H1 (cell line): ENCODE measurements around the gene C1RL. TPM values are rescaled to one million over a fixed set of nuclear protein-coding genes. Genes with fewer than 3 reads are reported as not detected.

Experiments
- CTCF ChIA-PET: fragments of 300-600 bp; sonication (Branson Sonifier 250); formaldehyde crosslinking; loops from one replicate; lab custom pipeline; 2021; ENCODE audit not compliant: partially characterized antibody; lab: Charles Lee
- POLR2A ChIA-PET: fragments of 300-600 bp; sonication (Branson Sonifier 250); formaldehyde crosslinking; loops from one replicate; lab custom pipeline; 2021; ENCODE audit warnings: inconsistent platforms; ENCODE audit not compliant: partially characterized antibody; lab: Charles Lee
- DNase-seq, 2 experiments: peaks; one replicate each; pipeline versions ENCODE4 v3.0.0 to v3.0.0-alpha.2; 2010 to 2022; ENCODE audit warnings: low spot score in 2 of 2, low read depth in 1 of 2, mixed read lengths in 1 of 2
- FAIRE-seq: peaks from 2 replicates; lab custom pipeline; 2011; peaks lifted over from hg19 to GRCh38; lab: Jason Lieb, UNC
- H2AFZ ChIP-seq: 2 replicates; pipeline ENCODE4 v1.8.1; 2012; ENCODE audit warnings: low read length, inconsistent platforms
- H2AK5ac ChIP-seq: 2 replicates; pipeline ENCODE4 v1.6.1; 2013; ENCODE audit warnings: low read depth, low read length
- H2BK120ac ChIP-seq: replicated peaks from 2 replicates; pipeline ENCODE3; 2013; ENCODE audit warnings: low read depth, low read length, inconsistent platforms
- H2BK12ac ChIP-seq: 2 replicates; pipeline ENCODE4 v1.6.1; 2013; ENCODE audit warnings: low read depth, low read length
- H2BK15ac ChIP-seq: 2 replicates; pipeline ENCODE4 v1.6.1; 2013; ENCODE audit warnings: low read length
- H2BK20ac ChIP-seq: 2 replicates; pipeline ENCODE4 v1.6.1; 2013; ENCODE audit warnings: low read length
- H2BK5ac ChIP-seq: 2 replicates; pipeline ENCODE4 v1.6.1; 2013; ENCODE audit warnings: low read depth, low read length
- H3K14ac ChIP-seq: 2 replicates; pipeline ENCODE4 v1.6.1; 2013; ENCODE audit warnings: inconsistent platforms; ENCODE audit not compliant: insufficient read length
- H3K18ac ChIP-seq: 2 replicates; pipeline ENCODE4 v1.6.1; 2013; ENCODE audit warnings: low read length; ENCODE audit errors: extremely low read depth
- H3K23ac ChIP-seq: 2 replicates; pipeline ENCODE4 v1.6.1; 2013; ENCODE audit warnings: inconsistent platforms; ENCODE audit not compliant: insufficient read length
- H3K23me2 ChIP-seq: 2 replicates; pipeline ENCODE4 v1.6.1; 2013; ENCODE audit warnings: low read depth, low read length
- H3K27ac ChIP-seq: 2 replicates; pipeline ENCODE4 v1.6.1; 2011; ENCODE audit warnings: low read depth, low read length, inconsistent platforms
- H3K27me3 ChIP-seq, 4 experiments: replicated peaks in 1 of 4; 1 replicate in 1 of 4; 2 replicates in 3 of 4; pipeline versions ENCODE4 v1.6.1 to v1.8.1; 2011 to 2013; ENCODE audit warnings: low read length in 3 of 4, mild to moderate bottlenecking in 3 of 4, inconsistent platforms in 2 of 4, mixed read lengths in 2 of 4, moderate library complexity in 1 of 4; ENCODE audit not compliant: control insufficient read depth in 3 of 4, insufficient read depth in 3 of 4; ENCODE audit errors: extremely low read depth in 1 of 4
- H3K36me3 ChIP-seq, 4 experiments: 2 replicates each; pipeline versions ENCODE4 v1.6.1 to v1.8.1; 2011 to 2013; ENCODE audit warnings: mild to moderate bottlenecking in 4 of 4, low read length in 3 of 4, moderate library complexity in 2 of 4, control low read depth in 1 of 4, inconsistent platforms in 1 of 4; ENCODE audit not compliant: insufficient read depth in 4 of 4, control insufficient read depth in 2 of 4
- H3K4ac ChIP-seq: replicated peaks from 2 replicates; pipeline ENCODE3; 2013; ENCODE audit warnings: low read length, low read depth, mixed read lengths, inconsistent platforms; ENCODE audit not compliant: insufficient read length
- H3K4me1 ChIP-seq, 4 experiments: replicated peaks in 1 of 4; 1 replicate in 1 of 4; 2 replicates in 3 of 4; pipeline versions ENCODE4 v1.6.1 to v1.8.1; 2011 to 2013; ENCODE audit warnings: low read length in 3 of 4, inconsistent platforms in 2 of 4, mixed read lengths in 1 of 4; ENCODE audit not compliant: insufficient read depth in 4 of 4, control insufficient read depth in 3 of 4
- H3K4me2 ChIP-seq, 2 experiments: 2 replicates each; pipeline versions ENCODE4 v1.6.1 to v1.8.1; 2011 to 2013; ENCODE audit warnings: low read depth in 2 of 2, low read length in 2 of 2, control low read depth in 1 of 2, inconsistent platforms in 1 of 2, mild to moderate bottlenecking in 1 of 2; ENCODE audit not compliant: insufficient read depth in 1 of 2
- H3K4me3 ChIP-seq, 4 experiments: fragments of 200-600, 300-600 bp in 1 of 4; sonication (generic), shearing (Covaris generic), sonication (Bioruptor Twin) in 1 of 4; 2 replicates each; pipeline versions ENCODE4 v1.5.1 to v1.8.1; 2011 to 2016; ENCODE audit warnings: low read length in 4 of 4, low read depth in 3 of 4, control low read depth in 2 of 4, inconsistent platforms in 2 of 4, mild to moderate bottlenecking in 2 of 4, mixed read lengths in 1 of 4, moderate library complexity in 1 of 4; ENCODE audit not compliant: insufficient read depth in 2 of 4; ENCODE audit errors: extremely low read depth in 1 of 4
- H3K56ac ChIP-seq: replicated peaks from 2 replicates; pipeline ENCODE3; 2013; ENCODE audit warnings: low read depth, mild to moderate bottlenecking, mixed read lengths, low read length, inconsistent platforms; ENCODE audit not compliant: insufficient read length
- H3K79me1 ChIP-seq: 2 replicates; pipeline ENCODE4 v1.6.1; 2013; ENCODE audit warnings: low read depth, low read length, control low read depth
- H3K79me2 ChIP-seq, 2 experiments: 2 replicates each; pipeline versions ENCODE4 v1.6.1 to v1.8.1; 2012 to 2013; ENCODE audit warnings: low read length in 2 of 2, mild to moderate bottlenecking in 2 of 2, inconsistent platforms in 1 of 2; ENCODE audit not compliant: insufficient read depth in 2 of 2, control insufficient read depth in 1 of 2
- H3K9ac ChIP-seq, 4 experiments: replicated peaks in 1 of 4; 1 replicate in 1 of 4; 2 replicates in 3 of 4; pipeline versions ENCODE4 v1.6.1 to v1.8.1; 2011 to 2013; ENCODE audit warnings: low read depth in 3 of 4, low read length in 3 of 4, control low read depth in 2 of 4, mild to moderate bottlenecking in 2 of 4, moderate library complexity in 2 of 4, inconsistent platforms in 1 of 4; ENCODE audit errors: extremely low read depth in 1 of 4
- H3K9me3 ChIP-seq, 2 experiments: 2 replicates each; pipeline versions ENCODE4 v1.6.1 to v1.8.1; 2012 to 2013; ENCODE audit warnings: mild to moderate bottlenecking in 2 of 2, moderate library complexity in 2 of 2, control low read depth in 1 of 2, inconsistent platforms in 1 of 2, low read depth in 1 of 2, low read length in 1 of 2, mixed read lengths in 1 of 2; ENCODE audit not compliant: insufficient read depth in 2 of 2
- H4K20me1 ChIP-seq, 2 experiments: replicated peaks in 1 of 2; 2 replicates each; pipeline versions ENCODE3 to v1.8.1; 2011 to 2013; ENCODE audit warnings: inconsistent platforms in 2 of 2, low read length in 2 of 2, mild to moderate bottlenecking in 1 of 2; ENCODE audit not compliant: insufficient read depth in 2 of 2, control insufficient read depth in 1 of 2
- H4K5ac ChIP-seq: 2 replicates; pipeline ENCODE4 v1.6.1; 2013; ENCODE audit warnings: low read length, low read depth, mixed read lengths, inconsistent platforms; ENCODE audit not compliant: insufficient read length
- H4K8ac ChIP-seq: 2 replicates; pipeline ENCODE4 v1.8.0; 2013; ENCODE audit warnings: mild to moderate bottlenecking, moderate library complexity, low read length, inconsistent platforms; ENCODE audit not compliant: insufficient read depth; ENCODE audit errors: extremely low read depth
- H4K91ac ChIP-seq: replicated peaks from 2 replicates; pipeline ENCODE3; 2013; ENCODE audit warnings: low read length, mixed read lengths, inconsistent platforms; ENCODE audit not compliant: insufficient read length
- BACH1 ChIP-seq: IDR thresholded peaks from 2 replicates; pipeline ENCODE4 v1.6.1; 2012; ENCODE audit warnings: low read length, improper control_type of control experiment
- WGBS, 2 experiments: shearing (Covaris generic) in 1 of 2; methylation state at CpG; one replicate each; pipeline versions ENCODE4 v1.1.6 to v1.1.7; 2013 to 2015; ENCODE audit warnings: low lambda C conversion rate in 2 of 2, mixed read lengths in 2 of 2, inconsistent platforms in 1 of 2, low coverage in 1 of 2, missing lambda C conversion rate in 1 of 2; ENCODE audit not compliant: insufficient replicate concordance in 2 of 2, insufficient coverage in 1 of 2, insufficient read length in 1 of 2; ENCODE audit errors: extremely low coverage in 1 of 2, missing lambda C conversion rate in 1 of 2; 5-methylcytosine and 5-hydroxymethylcytosine counted together
- polyA plus RNA-seq, 7 experiments: library from polyadenylated mRNA; depleted of rRNA in 3 of 7; stranded (reverse) in 5 of 7; unstranded in 2 of 7; fragments of >200 nt in 5 of 7; fragments of 200-250 nt in 2 of 7; gene quantifications; 1 replicate in 5 of 7; 2 replicates in 1 of 7; 4 replicates in 1 of 7; pipeline versions ENCODE4 v1.2.1 to v1.2.3, GENCODE V29; 2011 to 2013; ENCODE audit warnings: missing spikeins in 2 of 7, mixed read lengths in 2 of 7
- total RNA-seq: library from RNA; stranded (reverse); fragmentation: NEBNext Ultra II Directional; extraction: Animal tissue kit (Norgen Biotek cat#: 25700); gene quantifications from 2 replicates; pipeline ENCODE4 v1.2.1, GENCODE V29; 2021

Gene C1RL
- total and polyA plus RNA-seq, 2 of the 8 experiments (the other 6 are each of a cell fraction or from before 2014, with no cell fraction given): 11.4 to 15.5 TPM

DNA sequence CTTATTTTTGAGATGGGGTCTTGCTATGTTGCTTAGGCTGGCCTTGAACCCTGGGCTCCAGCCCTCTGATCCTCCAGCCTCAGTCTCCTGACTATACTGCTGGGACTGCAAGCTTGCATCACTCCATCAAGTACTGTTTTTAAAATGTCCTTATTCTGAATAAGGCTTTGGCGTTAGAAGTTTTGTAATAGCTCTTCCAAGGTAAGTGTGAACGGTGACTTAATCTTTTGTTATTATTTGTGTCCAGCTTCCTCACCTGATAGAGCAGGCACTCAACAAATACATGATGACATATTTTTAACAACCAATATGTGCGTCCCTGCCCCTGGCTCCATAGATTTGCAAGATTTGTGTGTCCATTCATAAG lies 1.4 kb downstream of the C1RL start:
- Histone ChIP-seq H4K5ac (peak overlapping the region; percentile 15), H3K27ac (no peak overlapping the region), H3K36me3 (no peaks in the 10 kb centered on the region; a peak in 1 of 8 replicates), H3K56ac (no peak overlapping the region), H3K4me1 (0 out of 7 replicates have a peak, but pooled peaks cover 0 to 2% (median 0%) of the 10 kb centered on the region in 4 experiments), H4K8ac (no peak overlapping the region), H3K4ac (no peak overlapping the region), H2AFZ (no peak overlapping the region), H2BK5ac (peak overlapping the region; percentile 53; the same call in 1 of the 2 replicates), H4K20me1 (peaks cover 0 to 1% of the 10 kb centered on the region in 2 experiments), H3K4me3 (peak overlapping the region; percentile 63 to 80 (median 75)), H2BK120ac (no peak overlapping the region), H2BK20ac (no peak overlapping the region), H2BK15ac (no peak overlapping the region), H2AK5ac (no peak overlapping the region), H4K91ac (peak overlapping the region; percentile 70), H2BK12ac (no peak overlapping the region), H3K23ac (no peak overlapping the region), H3K27me3 (no peaks in the 10 kb centered on the region), H3K9me3 (peaks cover 0 to 3% of the 10 kb centered on the region in 2 experiments; a peak in 2 of 4 replicates), H3K4me2 (peak overlapping the region; percentile 78 to 84), H3K79me2 (no peaks in the 10 kb centered on the region), H3K23me2 (peaks cover 4% of the 10 kb centered on the region), H3K14ac (no peak overlapping the region), H3K9ac (peak overlapping the region in 2 of 4 experiments; percentile 69 to 70; a peak in 2 of 7 replicates), H3K79me1 (no peaks in the 10 kb centered on the region), H3K18ac (no peak overlapping the region; the same call in 1 of the 2 replicates)
- DNase-seq: no peak
- 72% methylated on average over 3 of the region's 3 CpGs; no CpG with 5 or more reads in 1 of the 2 experiments for WGBS, 2 experiments
- FAIRE-seq: no peak
- CTCF ChIA-PET: interaction anchor here (0.7 to 4.2 kb wide), 29 partner anchors 8 to 534 kb away, joined by 3 to 51 read pairs (median 6); partner anchors contain the start of genes C12orf57, C1R, C1S and LPCAT3
- POLR2A ChIA-PET: interaction anchor here (0.7 to 4.9 kb wide), 19 partner anchors 8 to 241 kb away, joined by 3 to 42 read pairs (median 9); partner anchors contain the start of genes C12orf57, C1R, C1S and CLSTN3
- no peak for TF ChIP-seq BACH1
